Trophoblast cell (in vitro differentiated cells and primary cell): Measurements from ENCODE around the gene BCL7C. TPM values are rescaled to one million over a fixed set of nuclear protein-coding genes. Genes with fewer than 3 reads are reported as not detected.
"Not testable (repeated sequence)": the region's sequence is repeated elsewhere in the genome, so short reads cannot be mapped to it uniquely, and the experiment has no call there.

Source experiments
- DNase-seq, 2 donors: peaks; one replicate each; pipeline ENCODE4 v3.0.0-alpha.2; 2016
- H2AFZ ChIP-seq: 2 replicates; pipeline ENCODE4 v1.6.1; 2013; ENCODE audit warnings: low read length, moderate library complexity, mild to moderate bottlenecking; ENCODE audit not compliant: insufficient read depth, poor library complexity
- H2AK5ac ChIP-seq: 2 replicates; pipeline ENCODE4 v1.6.1; 2013; ENCODE audit warnings: mild to moderate bottlenecking, low read length
- H2BK120ac ChIP-seq: 2 replicates; pipeline ENCODE4 v1.6.1; 2013; ENCODE audit warnings: low read length, mild to moderate bottlenecking, moderate library complexity; ENCODE audit not compliant: insufficient read depth, poor library complexity
- H2BK12ac ChIP-seq: 2 replicates; pipeline ENCODE4 v1.6.1; 2013; ENCODE audit warnings: mild to moderate bottlenecking, low read length, moderate library complexity
- H2BK5ac ChIP-seq: 2 replicates; pipeline ENCODE4 v1.6.1; 2013; ENCODE audit warnings: low read length, low read depth, moderate library complexity, mild to moderate bottlenecking; ENCODE audit not compliant: poor library complexity
- H3K14ac ChIP-seq: 2 replicates; pipeline ENCODE4 v1.6.1; 2013; ENCODE audit warnings: mild to moderate bottlenecking, low read length
- H3K18ac ChIP-seq: 2 replicates; pipeline ENCODE4 v1.6.1; 2013; ENCODE audit warnings: mild to moderate bottlenecking, low read length
- H3K23ac ChIP-seq: 2 replicates; pipeline ENCODE4 v1.6.1; 2013; ENCODE audit warnings: low read length
- H3K27ac ChIP-seq: 2 replicates; pipeline ENCODE4 v1.5.1; 2013; ENCODE audit warnings: low read depth, mild to moderate bottlenecking, inconsistent platforms, low read length, moderate library complexity
- H3K27me3 ChIP-seq: 2 replicates; pipeline ENCODE4 v1.6.1; 2013; ENCODE audit warnings: inconsistent platforms, mild to moderate bottlenecking, low read length, moderate library complexity; ENCODE audit not compliant: insufficient read depth
- H3K36me3 ChIP-seq, 2 experiments: 1 replicate in 1 of 2; 2 replicates in 1 of 2; pipeline ENCODE4 v1.6.1; 2013; ENCODE audit warnings: low read length in 2 of 2, mild to moderate bottlenecking in 2 of 2, moderate library complexity in 1 of 2; ENCODE audit not compliant: insufficient read depth in 2 of 2, control insufficient read depth in 1 of 2
- H3K4ac ChIP-seq: 2 replicates; pipeline ENCODE4 v1.6.1; 2013; ENCODE audit warnings: low read depth, mild to moderate bottlenecking, low read length, moderate library complexity
- H3K4me1 ChIP-seq, 2 experiments: 1 replicate in 1 of 2; 2 replicates in 1 of 2; pipeline ENCODE4 v1.6.1; 2013; ENCODE audit warnings: low read length in 2 of 2, mild to moderate bottlenecking in 2 of 2, moderate library complexity in 1 of 2; ENCODE audit not compliant: insufficient read depth in 2 of 2, control insufficient read depth in 1 of 2
- H3K4me2 ChIP-seq: 2 replicates; pipeline ENCODE4 v1.6.1; 2013; ENCODE audit warnings: inconsistent platforms, mild to moderate bottlenecking, low read length, moderate library complexity
- H3K4me3 ChIP-seq: 2 replicates; pipeline ENCODE4 v1.5.1; 2013; ENCODE audit warnings: mild to moderate bottlenecking, low read depth, low read length, inconsistent platforms
- H3K79me1 ChIP-seq: one replicate; pipeline ENCODE4 v1.6.1; 2013; ENCODE audit warnings: low read length
- H3K79me2 ChIP-seq: 2 replicates; pipeline ENCODE4 v1.6.1; 2013; ENCODE audit warnings: low read length, mild to moderate bottlenecking; ENCODE audit not compliant: control insufficient read depth, insufficient read depth, poor library complexity
- H3K9ac ChIP-seq: 2 replicates; pipeline ENCODE4 v1.6.1; 2013; ENCODE audit warnings: mild to moderate bottlenecking, low read length
- H3K9me3 ChIP-seq: 2 replicates; pipeline ENCODE4 v1.6.1; 2013; ENCODE audit warnings: low read depth, mild to moderate bottlenecking, control low read depth, inconsistent platforms, low read length; ENCODE audit not compliant: insufficient read depth
- H4K12ac ChIP-seq: 2 replicates; pipeline ENCODE4 v1.6.1; 2013; ENCODE audit warnings: low read depth, mild to moderate bottlenecking, low read length, moderate library complexity
- H4K8ac ChIP-seq: 2 replicates; pipeline ENCODE4 v1.6.1; 2013; ENCODE audit warnings: low read depth, mild to moderate bottlenecking, low read length, moderate library complexity
- H4K91ac ChIP-seq: one replicate; pipeline ENCODE4 v1.6.1; 2013; ENCODE audit warnings: low read depth, mild to moderate bottlenecking, low read length, moderate library complexity
- WGBS: extraction: QIAGEN DNeasy Blood & Tissue Kit; methylation state at CpG from one replicate; pipeline ENCODE4 v1.1.7; 2013; ENCODE audit warnings: missing lambda C conversion rate; ENCODE audit not compliant: insufficient read length, insufficient coverage; ENCODE audit errors: extremely low coverage; 5-methylcytosine and 5-hydroxymethylcytosine counted together
- polyA plus RNA-seq: library from polyadenylated mRNA; stranded (reverse); fragments of 200-250 nt; gene quantifications from 2 replicates; pipeline ENCODE4 v1.2.3, GENCODE V29; 2013

The BCL7C gene
- polyA plus RNA-seq, result 28.8 TPM in 2 replicates

DNA sequence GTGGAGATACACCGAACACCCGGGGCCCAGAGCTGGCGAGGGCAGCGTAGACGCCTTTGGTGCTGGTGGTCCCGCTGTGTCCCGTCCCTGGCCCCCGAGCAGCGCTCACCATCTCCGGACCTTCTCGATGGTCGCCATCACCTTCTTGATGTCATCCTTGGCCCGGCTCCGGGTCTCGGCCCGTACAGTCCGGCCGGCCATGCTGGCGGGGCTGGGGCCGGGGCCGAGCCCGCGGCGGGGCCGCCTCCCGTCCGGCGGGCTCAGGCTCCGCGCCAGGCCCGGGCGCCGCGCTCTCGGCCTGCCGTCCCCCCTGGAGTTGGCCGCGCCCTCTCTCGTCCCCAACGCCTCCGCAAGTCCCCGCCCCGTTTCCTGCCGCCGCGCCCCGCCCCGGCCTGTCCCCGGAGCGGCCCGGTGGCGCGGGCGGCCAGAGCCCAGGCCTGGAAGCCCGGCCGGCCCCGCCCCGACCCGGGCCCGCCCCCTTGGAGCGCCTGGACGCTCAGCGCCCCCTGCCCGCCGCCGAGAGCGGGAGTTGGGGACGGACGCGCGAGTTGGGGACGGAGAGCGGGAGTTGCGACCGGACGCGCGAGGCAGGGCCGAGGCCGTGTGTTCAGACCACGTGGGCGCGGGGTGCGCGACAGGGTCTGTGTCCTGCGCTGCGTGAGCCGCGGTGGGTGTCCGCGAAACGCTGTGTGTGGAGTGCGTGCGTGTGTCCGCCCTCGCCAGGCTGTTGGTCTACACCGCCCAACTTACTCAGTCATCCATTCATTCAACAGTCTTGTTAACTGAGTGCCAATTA lies at the start of gene BCL7C:
BCL7C (minus strand) TSS at position 334 of the 796 bp plus-strand sequence; CDS start at position 201, 133 bp downstream.
- peak within 1 kb of the TSS; percentile 20 for H4K12ac ChIP-seq
- peaks cover 2% of the 10 kb centered on the region for H3K9me3 ChIP-seq
- peak within 1 kb of the TSS; percentile 65 for H4K91ac ChIP-seq
- H3K27me3 ChIP-seq, result no peaks in the 10 kb centered on the region
- H2AK5ac ChIP-seq, result peak within 1 kb of the TSS; percentile 10
- H2AFZ ChIP-seq, result peak within 1 kb of the TSS; percentile 50
- peak within 1 kb of the TSS; percentile 14 for H2BK12ac ChIP-seq
- peaks cover 10% of the 10 kb centered on the region in 2 experiments for H3K36me3 ChIP-seq
- peaks cover 22% of the 10 kb centered on the region for H3K79me1 ChIP-seq
- no CpG with 5 or more reads among the region's 97 CpGs for WGBS
- DNase-seq, result peak; percentile 90 to 93
- peak within 1 kb of the TSS; percentile 20 for H2BK120ac ChIP-seq
- peak within 1 kb of the TSS; percentile 3 for H3K4ac ChIP-seq
- H3K9ac ChIP-seq, result peak within 1 kb of the TSS; percentile 77
- H3K27ac ChIP-seq, result peak within 1 kb of the TSS; percentile 85
- H2BK5ac ChIP-seq, result peak within 1 kb of the TSS; percentile 2
- peaks cover 17 to 28% of the 10 kb centered on the region in 2 experiments for H3K4me1 ChIP-seq
- H3K4me3 ChIP-seq, result peak within 1 kb of the TSS; percentile 83
- peak within 1 kb of the TSS; percentile 84 for H3K4me2 ChIP-seq
- H3K79me2 ChIP-seq, result peaks cover 18% of the 10 kb centered on the region
- peak within 1 kb of the TSS; percentile 67 for H4K8ac ChIP-seq
- H3K18ac ChIP-seq, result peak within 1 kb of the TSS; percentile 38
- no peak within 1 kb of the TSS for H3K23ac ChIP-seq
- H3K14ac ChIP-seq, result peak within 1 kb of the TSS; percentile 47

- H4K91ac ChIP-seq, result no peak overlapping the region
- H3K79me2 ChIP-seq, result no peaks in the 10 kb centered on the region
- H2BK12ac ChIP-seq, result no peak overlapping the region
- H3K14ac ChIP-seq, result no peak overlapping the region
- no peaks in the 10 kb centered on the region for H3K4me1 ChIP-seq
- no peak overlapping the region for H4K12ac ChIP-seq
- no peak overlapping the region for H2AFZ ChIP-seq
- no peaks in the 10 kb centered on the region for H3K27me3 ChIP-seq
- no peak overlapping the region for H2BK120ac ChIP-seq
- H4K8ac ChIP-seq, result no peak overlapping the region
- H2BK5ac ChIP-seq, result no peak overlapping the region
- no peak overlapping the region for H3K27ac ChIP-seq
- no peaks in the 10 kb centered on the region for H3K9me3 ChIP-seq
- H3K9ac ChIP-seq, result no peak overlapping the region
- H3K79me1 ChIP-seq, result no peaks in the 10 kb centered on the region
- no peak overlapping the region for H2AK5ac ChIP-seq
- DNase-seq, result no peak
- H3K4me3 ChIP-seq, result no peak overlapping the region
- no peak overlapping the region for H3K4ac ChIP-seq
- H3K18ac ChIP-seq, result no peak overlapping the region
- H3K36me3 ChIP-seq, result peaks cover 43 to 44% of the 10 kb centered on the region in 2 experiments
- no peak overlapping the region for H3K4me2 ChIP-seq
- no CpG with 5 or more reads among the region's 4 CpGs for WGBS
- H3K23ac ChIP-seq, result no peak overlapping the region
Measured at GRCh38 chr16:30942426-30942806, 48.5 kb upstream of the BCL7C start.

DNA sequence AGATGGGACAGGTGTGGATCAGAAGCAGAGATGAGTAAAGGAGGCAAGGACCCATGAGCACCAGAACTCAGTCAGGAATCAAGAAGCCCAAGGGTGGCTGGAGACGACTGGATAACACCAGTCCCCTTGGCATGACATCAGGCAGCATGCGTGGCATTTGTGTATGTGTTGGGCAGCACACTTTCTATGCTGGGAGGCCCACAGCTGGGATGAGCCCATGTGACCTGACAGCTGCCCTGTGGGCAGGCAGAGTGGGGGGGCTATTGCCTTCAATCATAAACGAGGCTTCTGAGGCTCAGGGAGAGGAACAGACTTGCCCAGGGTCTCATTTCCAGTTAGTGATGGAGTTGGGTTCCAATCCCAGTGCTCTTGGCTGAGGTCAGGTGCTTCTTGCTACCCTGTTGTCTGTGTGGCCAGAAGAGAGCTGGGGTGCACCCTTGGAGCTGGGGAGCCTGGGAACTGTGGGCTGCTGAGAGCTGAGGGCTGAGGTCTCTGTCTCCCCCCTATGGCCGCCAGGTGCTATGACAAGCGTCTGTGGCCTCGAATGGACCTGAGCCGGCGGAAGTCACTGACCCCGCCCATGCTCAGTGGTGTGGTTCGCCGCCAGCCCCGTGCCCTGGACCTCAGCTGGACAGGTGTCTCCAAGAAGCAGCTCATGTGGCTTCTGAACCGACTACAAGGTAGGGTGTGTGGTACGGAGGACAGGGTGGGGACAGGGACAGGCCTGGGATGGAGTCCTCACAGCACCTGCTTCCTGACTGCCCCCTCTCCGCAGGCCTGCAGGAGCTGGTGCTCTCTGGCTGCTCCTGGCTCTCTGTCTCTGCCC lies 47.9 kb upstream of the BCL7C start:
- Histone ChIP-seq H3K9me3 (no peaks in the 10 kb centered on the region), H4K8ac (no peak overlapping the region), H4K12ac (no peak overlapping the region), H3K4me2 (no peak overlapping the region), H2AFZ (no peak overlapping the region), H4K91ac (no peak overlapping the region), H3K23ac (no peak overlapping the region), H2BK5ac (no peak overlapping the region), H3K36me3 (peaks cover 42 to 44% of the 10 kb centered on the region in 2 experiments), H3K4ac (no peak overlapping the region), H3K79me1 (no peaks in the 10 kb centered on the region), H3K4me3 (no peak overlapping the region), H3K27ac (no peak overlapping the region), H2BK120ac (no peak overlapping the region), H2AK5ac (no peak overlapping the region), H3K27me3 (no peaks in the 10 kb centered on the region), H3K9ac (no peak overlapping the region), H2BK12ac (no peak overlapping the region), H3K14ac (no peak overlapping the region), H3K4me1 (no peaks in the 10 kb centered on the region), H3K18ac (no peak overlapping the region), H3K79me2 (no peaks in the 10 kb centered on the region)
- peak; percentile 48 to 74 for DNase-seq
- WGBS, result no CpG with 5 or more reads among the region's 15 CpGs

DNA sequence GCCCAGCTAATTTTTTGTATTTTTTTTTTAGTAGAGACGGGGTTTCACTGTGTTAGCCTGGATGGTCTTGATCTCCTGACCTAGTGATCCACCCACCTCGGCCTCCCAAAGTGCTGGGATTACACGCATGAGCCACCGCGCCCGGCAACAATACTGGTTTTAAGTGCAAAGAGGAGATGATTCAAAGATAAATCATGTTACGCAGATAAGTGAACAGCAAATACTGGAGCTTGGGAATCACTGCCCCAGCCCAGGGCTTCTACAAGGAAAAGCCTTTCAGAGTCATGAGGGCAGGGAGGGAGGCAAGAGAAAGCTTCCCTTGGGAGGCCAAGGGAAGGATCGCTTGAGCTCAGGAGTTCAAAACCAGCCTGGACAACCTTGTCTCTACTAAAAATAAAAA lies 45.7 kb upstream of the BCL7C start:
- H3K27me3 ChIP-seq, H3K27ac ChIP-seq, H3K23ac ChIP-seq, H3K79me2 ChIP-seq, H3K14ac ChIP-seq, H3K4ac ChIP-seq, H2AFZ ChIP-seq, H3K79me1 ChIP-seq, H3K4me2 ChIP-seq, H2BK12ac ChIP-seq, H4K8ac ChIP-seq, H3K18ac ChIP-seq, H2AK5ac ChIP-seq, H4K91ac ChIP-seq, H3K4me3 ChIP-seq, H2BK5ac ChIP-seq, H4K12ac ChIP-seq, H3K9ac ChIP-seq, H3K4me1 ChIP-seq, H3K9me3 ChIP-seq, H2BK120ac ChIP-seq: not testable (repeated sequence)
- H3K36me3 ChIP-seq, result peaks cover 51 to 52% of the 10 kb centered on the region in 2 experiments
- DNase-seq, result peak in 1 of 2 donors; percentile 24
- WGBS, result no CpG with 5 or more reads among the region's 8 CpGs
